H54 (cell line): Measurements from ENCODE around the gene NPY4R2.
"Not testable (repeated sequence)": the region's sequence is repeated elsewhere in the genome, so short reads cannot be mapped to it uniquely, and the experiment has no call there.

ENCODE experiments used
- DNase-seq: peaks from one replicate; pipeline ENCODE4 v3.0.0; 2011; ENCODE audit warnings: low spot score, mixed read lengths; ENCODE audit not compliant: insufficient read length
- FAIRE-seq: peaks from 3 replicates; lab custom pipeline; 2011; peaks lifted over from hg19 to GRCh38; lab: Jason Lieb, UNC

The NPY4R2 gene

GRCh38 chr10:47918475-47918874 is at the start of gene NPY4R2:
TSS of gene NPY4R2 (plus strand) at chr10:47918662. CDS start at chr10:47921988, 3,326 bp downstream.
- not testable (repeated sequence) for DNase-seq, FAIRE-seq

- not testable (repeated sequence) for FAIRE-seq, DNase-seq
Observed at GRCh38 chr10:47870887-47871286, 47.6 kb upstream of the NPY4R2 start.

GRCh38 chr10:47871485-47872180 is 46.8 kb upstream of the NPY4R2 start:
- FAIRE-seq, DNase-seq: not testable (repeated sequence)

- FAIRE-seq, DNase-seq: not testable (repeated sequence)
Observed at GRCh38 chr10:47872236-47872635, 46.2 kb upstream of the NPY4R2 start.

- not testable (repeated sequence) for DNase-seq, FAIRE-seq
Observed at GRCh38 chr10:47884239-47884638, 34.2 kb upstream of the NPY4R2 start.

GRCh38 chr10:47884934-47885333 is 33.5 kb upstream of the NPY4R2 start:
- DNase-seq, FAIRE-seq: not testable (repeated sequence)

GRCh38 chr10:47886356-47886755 is 32.1 kb upstream of the NPY4R2 start:
- not testable (repeated sequence) for DNase-seq, FAIRE-seq

- DNase-seq, FAIRE-seq: not testable (repeated sequence)
Observed at GRCh38 chr10:47886827-47887226, 31.6 kb upstream of the NPY4R2 start.

- FAIRE-seq, DNase-seq: not testable (repeated sequence)
Observed at GRCh38 chr10:47890737-47891136, 27.7 kb upstream of the NPY4R2 start.

- not testable (repeated sequence) for FAIRE-seq, DNase-seq
Observed at GRCh38 chr10:47892494-47893261, 25.8 kb upstream of the NPY4R2 start.

- FAIRE-seq, DNase-seq: not testable (repeated sequence)
Observed at GRCh38 chr10:47894571-47894970, 23.9 kb upstream of the NPY4R2 start.

GRCh38 chr10:47897813-47898212 is 20.6 kb upstream of the NPY4R2 start:
- not testable (repeated sequence) for FAIRE-seq, DNase-seq

- DNase-seq, FAIRE-seq: not testable (repeated sequence)
Observed at GRCh38 chr10:47909333-47909732, 9.1 kb upstream of the NPY4R2 start.

GRCh38 chr10:47910486-47910885 is 8.0 kb upstream of the NPY4R2 start:
- DNase-seq, FAIRE-seq: not testable (repeated sequence)

GRCh38 chr10:47914052-47914451 is 4.4 kb upstream of the NPY4R2 start:
- not testable (repeated sequence) for DNase-seq, FAIRE-seq

GRCh38 chr10:47915849-47916548 is 2.5 kb upstream of the NPY4R2 start:
- FAIRE-seq, DNase-seq: not testable (repeated sequence)

GRCh38 chr10:47920610-47921009 is 2.1 kb downstream of the NPY4R2 start:
- not testable (repeated sequence) for FAIRE-seq, DNase-seq

- DNase-seq, FAIRE-seq: not testable (repeated sequence)
Observed at GRCh38 chr10:47922503-47922902, 4.0 kb downstream of the NPY4R2 start.

- not testable (repeated sequence) for DNase-seq, FAIRE-seq
Observed at GRCh38 chr10:47924628-47925027, 6.2 kb downstream of the NPY4R2 start.
